ENCODE data around the gene SPTBN1.
"Not testable (repeated sequence)": the region's sequence is repeated elsewhere in the genome, so short reads cannot be mapped to it uniquely, and the experiment has no call there.

The SPTBN1 gene

GRCh38 chr2:54523324-54523959 is 67.3 kb downstream of the SPTBN1 start:
- H3K4me3 ChIP-seq (ENCODE audit: low read depth, low read length) = no peak overlapping the region
- TF ChIP-seq CTCF (conservative IDR thresholded peaks at IDR 0.05; ENCODE audit: low read depth, low read length) = no peak
- DNase-seq (ENCODE audit: low read depth) = no peak

DNA sequence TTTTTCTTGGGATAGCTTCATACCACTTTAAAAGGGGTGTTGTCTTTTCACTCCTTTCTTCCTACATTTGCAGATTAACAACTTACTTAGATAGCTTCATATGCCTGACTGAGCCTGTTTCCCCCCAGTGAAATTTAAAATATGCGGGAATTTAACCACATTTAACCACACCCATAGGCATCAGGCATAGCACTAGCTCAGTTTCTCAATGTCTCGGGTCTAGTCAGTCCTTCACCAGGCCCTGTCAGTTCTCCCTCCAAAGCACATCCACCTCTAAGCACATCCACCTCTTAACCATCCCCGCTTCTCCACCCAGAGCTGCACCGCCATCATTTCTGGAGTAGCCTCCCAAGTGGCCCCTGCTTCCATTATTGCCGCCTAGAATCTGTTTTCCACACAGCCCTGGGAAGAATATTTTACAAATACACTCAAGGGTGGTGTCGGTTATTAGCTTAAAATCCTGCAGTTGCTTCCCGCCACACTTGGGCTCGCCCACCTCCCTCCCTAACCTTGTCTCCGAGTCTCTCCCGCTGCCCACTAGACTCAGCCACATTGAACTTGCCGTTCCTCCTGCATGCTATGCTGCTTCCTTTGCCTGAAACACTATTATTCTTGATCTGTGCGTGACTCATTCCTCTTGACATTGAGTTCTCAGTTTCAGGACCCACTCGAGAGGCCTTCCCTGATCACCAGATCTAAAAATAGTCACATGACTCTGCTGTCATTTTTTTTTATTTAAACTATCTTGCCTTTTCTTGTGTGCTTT is 68.3 kb downstream of the SPTBN1 start:
- no peak overlapping the region for H3K4me3 ChIP-seq (ENCODE audit: low read depth, low read length)
- no peak for TF ChIP-seq CTCF (conservative IDR thresholded peaks at IDR 0.05; ENCODE audit: low read depth, low read length)
- DNase-seq (ENCODE audit: low read depth) = peak; percentile 87

- no peak for DNase-seq (ENCODE audit: low read depth)
- H3K4me3 ChIP-seq (ENCODE audit: low read depth, low read length) = no peak overlapping the region
- TF ChIP-seq CTCF (conservative IDR thresholded peaks at IDR 0.05; ENCODE audit: low read depth, low read length) = no peak
These were observed 69.2 kb downstream of the SPTBN1 start for GRCh38 chr2:54525321-54525720.

DNA sequence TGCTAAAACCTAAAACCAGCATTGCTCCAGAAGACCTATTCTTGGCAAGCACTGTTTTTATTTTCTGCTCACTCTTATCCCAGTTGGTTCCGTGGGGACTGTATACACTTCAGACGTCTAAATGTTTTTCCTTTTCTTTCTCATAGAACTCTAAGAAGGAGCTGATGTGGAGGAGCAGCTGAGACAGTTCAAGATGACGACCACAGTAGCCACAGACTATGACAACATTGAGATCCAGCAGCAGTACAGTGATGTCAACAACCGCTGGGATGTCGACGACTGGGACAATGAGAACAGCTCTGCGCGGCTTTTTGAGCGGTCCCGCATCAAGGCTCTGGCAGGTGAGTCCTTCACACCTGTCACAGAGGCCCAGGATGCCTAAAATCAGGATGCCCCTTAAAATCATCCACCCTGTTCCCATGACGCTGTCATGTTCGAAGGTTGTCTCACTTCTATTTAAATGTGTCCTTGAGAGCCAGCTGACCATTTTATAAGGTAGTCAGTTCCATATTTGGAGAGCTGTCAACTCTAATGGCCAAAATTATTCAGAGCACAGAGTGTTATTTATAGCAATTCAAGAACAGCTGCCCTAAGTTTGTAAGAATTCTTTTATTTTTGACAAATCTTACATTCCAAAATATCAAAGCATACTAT is 70.2 kb downstream of the SPTBN1 start:
- H3K4me3 ChIP-seq (ENCODE audit: low read depth, low read length) = no peak overlapping the region
- DNase-seq (ENCODE audit: low read depth) = no peak
- no peak for TF ChIP-seq CTCF (conservative IDR thresholded peaks at IDR 0.05; ENCODE audit: low read depth, low read length)

- H3K4me3 ChIP-seq (ENCODE audit: low read depth, low read length) = no peak overlapping the region
- DNase-seq (ENCODE audit: low read depth) = peak; percentile 35
- TF ChIP-seq CTCF (conservative IDR thresholded peaks at IDR 0.05; ENCODE audit: low read depth, low read length) = no peak
These were observed 72.3 kb downstream of the SPTBN1 start for GRCh38 chr2:54528311-54528955.

- H3K4me3 ChIP-seq (ENCODE audit: low read depth, low read length); DNase-seq (ENCODE audit: low read depth): not testable (repeated sequence)
These were observed 73.4 kb downstream of the SPTBN1 start for GRCh38 chr2:54529518-54529917.

DNA sequence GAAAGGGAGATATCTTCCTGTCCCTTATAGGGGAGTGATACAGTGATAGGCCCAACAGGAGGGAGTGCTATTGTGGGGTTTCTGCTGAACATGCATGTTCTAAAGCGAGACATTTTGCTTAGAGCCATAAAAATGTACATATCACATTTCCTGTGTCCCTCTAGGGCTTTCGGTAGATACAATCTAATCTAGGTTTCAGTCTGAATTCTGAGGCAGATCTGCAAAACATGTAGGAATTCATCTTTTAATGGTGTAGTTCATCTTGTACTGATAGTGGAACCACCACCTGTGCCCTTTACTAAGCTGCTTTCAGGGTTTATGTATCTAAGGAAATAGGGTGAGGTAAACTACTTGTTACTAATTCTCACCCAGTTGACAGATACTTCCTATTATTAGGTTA is 73.8 kb downstream of the SPTBN1 start:
- H3K4me3 ChIP-seq (ENCODE audit: low read depth, low read length) = no peak overlapping the region
- no peak for DNase-seq (ENCODE audit: low read depth)
- no peak for TF ChIP-seq CTCF (conservative IDR thresholded peaks at IDR 0.05; ENCODE audit: low read depth, low read length)
